GM12878 (cell line): ENCODE data around the gene MAP3K5.

Experiments
- CHD1 ChIP-seq: IDR thresholded peaks from 2 replicates; pipeline ENCODE4 v1.6.1; 2012; ENCODE audit warnings: low read depth, low read length, improper control_type of control experiment
- CTCF ChIP-seq, 3 experiments: IDR thresholded peaks in 2 of 3; conservative IDR thresholded peaks in 1 of 3; 2 replicates each; pipeline ENCODE4 v1.5.1; 2011; ENCODE audit warnings: low read depth in 3 of 3, low read length in 3 of 3, mild to moderate bottlenecking in 3 of 3, control low read depth in 2 of 3, moderate library complexity in 2 of 3, inconsistent platforms in 1 of 3, mixed read lengths in 1 of 3; ENCODE audit not compliant: control insufficient read depth in 2 of 3, insufficient read depth in 1 of 3; ENCODE audit errors: extremely low read depth in 1 of 3
- PRDM15 ChIP-seq: fragments of 450-650 bp; formaldehyde crosslinking; IDR thresholded peaks from 2 replicates; pipeline ENCODE4 v1.4.0; 2020; ENCODE audit warnings: mild to moderate bottlenecking, moderate library complexity
- TAF1 ChIP-seq: IDR thresholded peaks from 2 replicates; pipeline ENCODE4 v1.6.1; 2011; ENCODE audit warnings: mild to moderate bottlenecking, low read depth, low read length, borderline replicate concordance

GRCh38 chr6:136672144-136672543 is 120.1 kb downstream of the MAP3K5 start:
- no peak for TF ChIP-seq TAF1
- TF ChIP-seq CTCF (IDR thresholded peaks at IDR 0.05 in 2 of 3, conservative IDR thresholded peaks at IDR 0.05 in 1 of 3; ENCODE audit: control insufficient read depth in 2 of 3, extremely low read depth in 1 of 3, insufficient read depth in 1 of 3, low read depth in 3 of 3, low read length in 3 of 3): no peak
- no peak for TF ChIP-seq PRDM15 (CRISPR knock-in tag)
- TF ChIP-seq CHD1: no peak
